AG10803 (cell line): ENCODE measurements around the gene OCA2.
"Not testable (repeated sequence)": the region's sequence is repeated elsewhere in the genome, so short reads cannot be mapped to it uniquely, and the experiment has no call there.

Experiments used
- DNase-seq: peaks from one replicate; pipeline ENCODE4 v3.0.0; 2010; ENCODE audit warnings: low read depth
- H3K4me3 ChIP-seq: 2 replicates; pipeline ENCODE4 v1.5.1; 2011; ENCODE audit warnings: mild to moderate bottlenecking, low read length, control low read depth
- CTCF ChIP-seq: conservative IDR thresholded peaks from 2 replicates; pipeline ENCODE4 v1.5.1; 2011; ENCODE audit warnings: mild to moderate bottlenecking, low read length, control low read depth, inconsistent platforms

The OCA2 gene

GRCh38 chr15:27767918-27768640 lies 331.0 kb downstream of the OCA2 start:
- no peak overlapping the region for H3K4me3 ChIP-seq
- no peak for TF ChIP-seq CTCF
- no peak for DNase-seq

DNA sequence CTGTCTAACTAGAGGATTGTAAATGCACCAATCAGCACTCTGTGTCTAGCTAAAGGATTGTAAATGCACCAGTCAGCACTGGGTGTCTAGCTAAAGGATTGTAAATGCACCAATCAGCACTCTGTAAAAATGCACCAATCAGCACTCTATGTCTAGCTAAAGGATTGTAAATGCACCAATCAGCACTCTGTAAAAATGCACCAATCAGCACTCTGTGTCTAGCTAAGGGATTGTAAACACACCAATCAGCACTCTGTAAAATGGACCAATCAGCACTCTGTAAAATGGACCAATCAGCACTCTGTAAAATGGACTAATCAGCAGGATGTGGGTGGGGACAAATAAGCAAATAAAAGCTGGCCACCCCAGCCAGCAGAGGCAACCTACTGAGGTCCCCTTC lies 331.7 kb downstream of the OCA2 start:
- not testable (repeated sequence) for DNase-seq, H3K4me3 ChIP-seq

- no peak for DNase-seq
- no peak for TF ChIP-seq CTCF
Observed at GRCh38 chr15:27764339-27764738, 334.8 kb downstream of the OCA2 start.

GRCh38 chr15:27763514-27763913 lies 335.6 kb downstream of the OCA2 start:
- no peak overlapping the region for H3K4me3 ChIP-seq
- DNase-seq, result no peak
- TF ChIP-seq CTCF, result no peak

More at GRCh38 chr15:27764339-27764738, 334.8 kb downstream of the OCA2 start:
- no peak overlapping the region for H3K4me3 ChIP-seq

DNA sequence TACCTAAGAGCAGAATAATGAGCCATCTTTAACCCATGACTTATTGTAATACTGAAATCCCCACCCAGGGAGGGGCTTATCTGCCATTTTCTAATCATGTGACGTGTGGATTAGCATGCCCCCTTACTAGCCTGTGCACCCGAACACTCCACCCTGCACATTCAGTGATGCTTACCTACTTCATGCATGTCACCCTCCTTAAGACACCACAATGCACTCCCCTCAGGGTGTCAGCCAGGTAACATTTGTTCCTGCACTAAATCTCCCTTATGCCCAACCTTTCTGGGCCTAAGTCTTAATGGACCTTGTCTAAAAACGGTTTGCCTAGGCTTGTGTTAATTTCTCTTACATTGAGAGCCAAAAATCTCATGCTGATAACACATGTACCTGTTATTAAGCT lies 336.6 kb downstream of the OCA2 start:
- no peak for TF ChIP-seq CTCF
- DNase-seq, result no peak
- no peak overlapping the region for H3K4me3 ChIP-seq

GRCh38 chr15:27757052-27757451 lies 342.1 kb downstream of the OCA2 start:
- no peak for DNase-seq
- H3K4me3 ChIP-seq, result no peak overlapping the region
- no peak for TF ChIP-seq CTCF

DNA sequence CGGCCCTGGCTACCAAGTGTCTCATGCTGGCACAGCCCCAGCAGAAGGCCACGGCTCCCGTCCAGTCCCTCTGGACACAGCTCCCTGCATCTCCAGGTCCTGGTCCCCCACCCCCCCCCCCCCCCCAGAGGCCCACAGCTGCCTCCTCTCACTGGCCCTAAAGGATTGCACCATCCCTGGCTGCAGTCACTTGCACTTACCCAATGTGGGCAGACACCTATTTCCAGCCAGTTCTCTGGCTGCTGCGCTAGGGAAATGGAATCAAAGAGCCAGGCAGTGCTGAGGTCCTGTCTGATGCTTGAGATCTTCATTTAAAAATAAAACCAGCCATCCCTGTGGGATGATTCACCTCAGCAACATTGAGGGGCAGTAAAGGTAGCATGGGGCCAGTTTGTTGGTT lies 346.4 kb downstream of the OCA2 start:
- no peak overlapping the region for H3K4me3 ChIP-seq
- no peak for DNase-seq
- no peak for TF ChIP-seq CTCF
